Measurements from ENCODE around the gene DTX3. TPM values are rescaled to one million over a fixed set of nuclear protein-coding genes. Genes with fewer than 3 reads are reported as not detected.
A peak's percentile ranks its signal among the peaks of the same experiment; 100 is the strongest.

DTX3 gene
- total and polyA plus RNA-seq, 10 donors = 13.7 to 30.7 (median 21.6) TPM

GRCh38 chr12:57609781-57610553 is 5.3 kb downstream of the DTX3 start:
- Histone ChIP-seq H3K9me3 (no peaks in the 10 kb centered on the region), H3K4me3 (peak overlapping the region in 7 of 8 donors; percentile 3 to 80 (median 45)), H3K36me3 (peaks cover 0 to 15% (median 0%) of the 10 kb centered on the region in 6 donors), H3K27ac (peak overlapping the region in 7 of 8 donors; percentile 29 to 83 (median 69)), H3K27me3 (replicated peaks in 1 of 7) (peaks cover 0 to 78% (median 38%) of the 10 kb centered on the region in 7 donors), H3K4me1 (peaks cover 13 to 68% (median 54%) of the 10 kb centered on the region in 6 donors)
- 34 to 42% (median 40%) methylated on average over 31 to 34 of the region's 34 CpGs for WGBS, 5 donors
- intact Hi-C loops (cut with DNase I; ENCODE audit: low total_unique reads) = no loop called here
- TF ChIP-seq POLR2A (IDR thresholded peaks at IDR 0.05) (no peak), POLR2AphosphoS5 (IDR thresholded peaks at IDR 0.05) (no peak), CTCF (IDR thresholded peaks at IDR 0.05 in 8 of 11, conservative IDR thresholded peaks at IDR 0.05 in 3 of 11) (no peak)
- no peak for DNase-seq

- H3K9me3 ChIP-seq = no peaks in the 10 kb centered on the region
- H3K4me3 ChIP-seq = peak overlapping the region; percentile 33 to 80 (median 48)
- peaks cover 13 to 65% (median 49%) of the 10 kb centered on the region in 6 donors for H3K4me1 ChIP-seq
- intact Hi-C loops (cut with DNase I; ENCODE audit: low total_unique reads) = no loop called here
- no peak for DNase-seq
- WGBS, 5 donors = 2 to 6% (median 5%) methylated on average over 15 to 29 of the region's 29 CpGs
- peaks cover 0 to 78% (median 35%) of the 10 kb centered on the region in 7 donors for H3K27me3 ChIP-seq (replicated peaks in 1 of 7)
- H3K36me3 ChIP-seq = peaks cover 0 to 22% (median 0%) of the 10 kb centered on the region in 6 donors
- peak overlapping the region in 7 of 8 donors; percentile 29 to 83 (median 69) for H3K27ac ChIP-seq
- no peak for TF ChIP-seq CTCF (IDR thresholded peaks at IDR 0.05 in 8 of 11, conservative IDR thresholded peaks at IDR 0.05 in 3 of 11)
- no peak for TF ChIP-seq POLR2AphosphoS5 (IDR thresholded peaks at IDR 0.05)
- no peak for TF ChIP-seq POLR2A (IDR thresholded peaks at IDR 0.05)
These were observed 6.0 kb downstream of the DTX3 start for GRCh38 chr12:57610554-57611107.

GRCh38 chr12:57611108-57611826 is 6.6 kb downstream of the DTX3 start, which contains the start of gene ARHGEF25:
TSS of gene ARHGEF25 (plus strand) at chr12:57611435. CDS start at chr12:57611895, 460 bp downstream.
- Histone ChIP-seq H3K4me1 (peaks cover 13 to 58% (median 45%) of the 10 kb centered on the region in 6 donors), H3K27me3 (replicated peaks in 1 of 7) (peaks cover 0 to 78% (median 35%) of the 10 kb centered on the region in 7 donors), H3K27ac (peak within 1 kb of the TSS; percentile 29 to 83 (median 69)), H3K4me3 (peak within 1 kb of the TSS; percentile 33 to 80 (median 48)), H3K36me3 (peaks cover 0 to 28% (median 0%) of the 10 kb centered on the region in 6 donors), H3K9me3 (no peaks in the 10 kb centered on the region)
- no peak for DNase-seq
- no peak for TF ChIP-seq CTCF (IDR thresholded peaks at IDR 0.05 in 8 of 11, conservative IDR thresholded peaks at IDR 0.05 in 3 of 11)
- no peak for TF ChIP-seq POLR2A (IDR thresholded peaks at IDR 0.05)
- TF ChIP-seq POLR2AphosphoS5 (IDR thresholded peaks at IDR 0.05) = peak; percentile 16 to 64 (median 47)
- intact Hi-C loops (cut with DNase I; ENCODE audit: low total_unique reads) = no loop called here
- WGBS, 5 donors = 1% methylated on average over 25 to 54 of the region's 55 CpGs
